Measurements from ENCODE around the gene NUP50. TPM values are rescaled to one million over a fixed set of nuclear protein-coding genes. Genes with fewer than 3 reads are reported as not detected.

NUP50 gene
- total RNA-seq, 6 experiments from 2014 or later, result 26.4 to 57.2 (median 31.4) TPM

DNA sequence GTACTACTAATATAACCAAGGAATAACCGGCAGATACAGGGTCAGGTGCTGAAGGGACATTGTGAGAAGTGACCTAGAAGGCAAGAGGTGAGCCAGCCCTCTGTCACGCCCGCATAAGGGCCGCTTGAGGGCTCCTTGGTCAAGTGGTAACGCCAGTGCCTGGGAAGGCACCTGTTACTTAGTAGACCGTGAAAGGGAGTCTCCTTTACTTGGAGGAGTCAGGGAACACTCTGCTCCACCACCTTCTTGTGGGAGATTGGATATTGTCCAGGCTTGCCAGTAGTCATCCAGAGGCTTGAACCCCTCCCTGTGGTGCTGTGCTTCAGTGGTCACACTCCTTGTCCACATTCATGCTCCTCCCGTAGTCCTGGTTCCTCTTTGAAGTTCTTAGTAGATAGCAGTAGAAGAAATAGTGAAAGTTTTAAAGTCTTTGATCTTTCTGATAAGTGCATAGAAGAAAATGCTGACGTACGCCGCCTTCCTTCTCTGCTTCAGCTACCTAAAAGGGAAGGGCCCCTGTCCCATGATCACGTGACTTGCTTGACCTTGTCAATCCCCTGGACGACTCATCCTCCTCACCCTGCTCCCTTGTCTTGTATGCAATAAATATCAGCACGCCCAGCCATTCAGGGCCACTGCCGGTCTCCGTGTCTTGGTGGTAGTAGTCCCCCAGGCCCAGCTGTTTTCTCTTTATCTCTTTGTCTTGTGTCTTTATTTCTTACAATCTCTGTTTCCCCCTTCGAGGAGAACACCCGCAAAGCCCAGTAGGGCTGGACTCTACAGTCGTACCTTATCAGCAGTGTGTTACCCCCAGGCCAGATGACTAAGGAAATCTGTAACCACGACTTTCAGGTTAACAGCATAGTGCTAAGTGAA lies 6.1 kb downstream of the NUP50 start:
- DNase-seq, result no peak
- 75% methylated on average over 18 of the region's 19 CpGs for WGBS (ENCODE audit: insufficient coverage, low coverage, low lambda C conversion rate, missing lambda C conversion rate)

GRCh38 chr22:45171830-45172229 lies 8.1 kb downstream of the NUP50 start:
- Histone ChIP-seq H3K36me3 (peaks cover 0 to 85% (median 41%) of the 10 kb centered on the region in 4 donors), H3K27me3 (no peaks in the 10 kb centered on the region), H3K27ac (no peak overlapping the region), H3K4me3 (no peak overlapping the region), H3K9me3 (no peaks in the 10 kb centered on the region), H3K4me1 (peaks cover 0 to under 1% (median 0%) of the 10 kb centered on the region in 4 donors)
- no peak for DNase-seq
- intact Hi-C loops (cut with DNase I), result no loop called here
- WGBS (ENCODE audit: insufficient coverage, low coverage, low lambda C conversion rate, missing lambda C conversion rate), result 83% methylated on average over 6 of the region's 6 CpGs
- no peak for ATAC-seq
- TF ChIP-seq CTCF (IDR thresholded peaks at IDR 0.05) (no peak), POLR2A (IDR thresholded peaks at IDR 0.05) (no peak)

More for the DNA sequence above, 6.1 kb downstream of the NUP50 start:
- H3K4me1 ChIP-seq, result peaks cover 0 to 20% (median 5%) of the 10 kb centered on the region in 4 donors
- intact Hi-C loops (cut with DNase I), result no loop called here
- H3K27ac ChIP-seq, result no peak overlapping the region
- no peak overlapping the region for H3K4me3 ChIP-seq
- no peaks in the 10 kb centered on the region for H3K27me3 ChIP-seq
- no peaks in the 10 kb centered on the region for H3K9me3 ChIP-seq
- peaks cover 0 to 78% (median 34%) of the 10 kb centered on the region in 4 donors for H3K36me3 ChIP-seq
- TF ChIP-seq CTCF (IDR thresholded peaks at IDR 0.05), result no peak
- no peak for TF ChIP-seq POLR2A (IDR thresholded peaks at IDR 0.05)
- no peak for ATAC-seq

GRCh38 chr22:45172881-45173585 lies 9.3 kb downstream of the NUP50 start:
- Histone ChIP-seq H3K4me1 (no peaks in the 10 kb centered on the region), H3K4me3 (no peak overlapping the region), H3K9me3 (no peaks in the 10 kb centered on the region), H3K27ac (no peak overlapping the region), H3K27me3 (no peaks in the 10 kb centered on the region), H3K36me3 (peaks cover 0 to 88% (median 38%) of the 10 kb centered on the region in 4 donors)
- intact Hi-C loops (cut with DNase I), result no loop called here
- WGBS (ENCODE audit: insufficient coverage, low coverage, low lambda C conversion rate, missing lambda C conversion rate), result 77% methylated on average over 7 of the region's 7 CpGs
- TF ChIP-seq CTCF (IDR thresholded peaks at IDR 0.05) (no peak), POLR2A (IDR thresholded peaks at IDR 0.05) (no peak)
- ATAC-seq, result no peak
- no peak for DNase-seq

DNA sequence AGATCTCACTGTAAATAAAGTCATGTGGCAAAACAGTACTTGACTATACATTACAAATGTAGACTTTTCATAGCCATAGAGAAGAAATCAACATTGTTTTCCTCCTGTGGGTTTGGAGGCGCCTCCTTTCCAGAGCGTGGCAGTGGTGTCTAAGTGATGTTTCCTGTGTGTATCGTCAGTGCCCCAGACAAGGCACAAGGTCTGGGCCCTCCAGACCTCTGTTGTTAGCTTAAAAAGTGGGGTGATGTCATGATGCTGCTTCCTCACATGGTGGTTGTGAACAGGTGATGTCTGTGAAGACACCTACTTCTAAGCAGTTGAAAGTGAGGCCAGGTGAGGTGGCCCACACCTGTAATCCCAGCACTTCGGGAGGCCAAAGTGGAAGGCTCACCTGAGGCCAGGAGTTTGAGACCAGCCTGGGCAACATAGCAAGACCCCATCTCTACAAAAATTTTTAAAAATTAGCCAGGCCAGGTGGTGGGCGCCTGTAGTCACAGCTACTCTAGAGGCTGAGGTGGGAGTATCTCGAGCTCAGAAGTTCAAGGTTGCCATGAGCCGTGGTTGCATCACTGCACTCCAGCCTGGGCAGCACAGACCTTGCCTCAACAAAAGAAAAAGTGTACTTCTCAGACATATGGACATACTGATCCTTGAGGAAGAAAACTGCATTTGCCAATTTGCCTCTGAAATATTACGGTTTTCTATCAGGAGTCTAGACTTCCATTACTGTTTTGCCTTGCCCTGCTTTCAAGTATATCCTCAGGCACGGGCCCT lies 15.7 kb downstream of the NUP50 start:
- no peak for TF ChIP-seq CTCF (IDR thresholded peaks at IDR 0.05)
- no peak for TF ChIP-seq POLR2A (IDR thresholded peaks at IDR 0.05)
- Histone ChIP-seq H3K36me3 (peaks cover 0 to 56% (median 19%) of the 10 kb centered on the region in 4 donors), H3K9me3 (no peaks in the 10 kb centered on the region), H3K27me3 (no peaks in the 10 kb centered on the region), H3K27ac (no peak overlapping the region), H3K4me3 (no peak overlapping the region), H3K4me1 (peaks cover 0 to 8% (median 3%) of the 10 kb centered on the region in 4 donors)
- intact Hi-C loops (cut with DNase I), result no loop called here
- no peak for DNase-seq
- ATAC-seq, result peak; percentile 22 to 48 (median 30)
- 73% methylated on average over 7 of the region's 9 CpGs for WGBS (ENCODE audit: insufficient coverage, low coverage, low lambda C conversion rate, missing lambda C conversion rate)

Measured in right lobe of liver (tissue), 6 donors.